Epithelial cell of proximal tubule (primary cell): ENCODE results near the gene CMTR2. TPM values are rescaled to one million over a fixed set of nuclear protein-coding genes. Genes with fewer than 3 reads are reported as not detected.
A peak's percentile ranks its signal among the peaks of the same experiment; 100 is the strongest.

Experiments used
- DNase-seq: peaks from one replicate; pipeline ENCODE4 v3.0.0-alpha.2; 2011; ENCODE audit warnings: low read depth
- H3K4me3 ChIP-seq: 2 replicates; pipeline ENCODE4 v1.5.1; 2011; ENCODE audit warnings: low read depth, mild to moderate bottlenecking, low read length
- CTCF ChIP-seq: conservative IDR thresholded peaks from 2 replicates; pipeline ENCODE4 v1.5.1; 2012; ENCODE audit warnings: low read depth, mild to moderate bottlenecking, low read length
- total RNA-seq: library from RNA; depleted of rRNA; stranded (reverse); fragments of >200 nt; gene quantifications from 2 replicates; pipeline ENCODE4 v1.2.3, GENCODE V29; 2015

Gene CMTR2
- 21.0 and 24.4 TPM in 2 replicates for total RNA-seq

GRCh38 chr16:71288890-71289731 lies at the start of gene CMTR2:
Gene CMTR2 (minus strand): TSS chr16:71289402. CDS start chr16:71285920, 3,482 bp downstream.
- TF ChIP-seq CTCF, result no peak
- H3K4me3 ChIP-seq, result peak within 1 kb of the TSS; percentile 92
- DNase-seq, result peak; percentile 67

- DNase-seq, result no peak
- no peak for TF ChIP-seq CTCF
- H3K4me3 ChIP-seq, result no peak overlapping the region
These were observed 49.4 kb upstream of the CMTR2 start for GRCh38 chr16:71338632-71339031.

- DNase-seq, result no peak
- H3K4me3 ChIP-seq, result no peak overlapping the region
- TF ChIP-seq CTCF, result no peak
These were observed 49.0 kb upstream of the CMTR2 start for GRCh38 chr16:71338193-71338592.

- no peak overlapping the region for H3K4me3 ChIP-seq
- TF ChIP-seq CTCF, result no peak
- no peak for DNase-seq
These were observed 48.4 kb upstream of the CMTR2 start for GRCh38 chr16:71337631-71338030.

GRCh38 chr16:71328151-71328550 lies 38.9 kb upstream of the CMTR2 start:
- DNase-seq, result no peak
- TF ChIP-seq CTCF, result no peak
- H3K4me3 ChIP-seq, result no peak overlapping the region

GRCh38 chr16:71327720-71328119 lies 38.5 kb upstream of the CMTR2 start:
- no peak for DNase-seq
- no peak for TF ChIP-seq CTCF
- no peak overlapping the region for H3K4me3 ChIP-seq

- DNase-seq, result no peak
- H3K4me3 ChIP-seq, result no peak overlapping the region
- no peak for TF ChIP-seq CTCF
These were observed 30.8 kb upstream of the CMTR2 start for GRCh38 chr16:71319999-71320398.
